ENCODE data around the gene MAP2K5.

Gene MAP2K5

DNA sequence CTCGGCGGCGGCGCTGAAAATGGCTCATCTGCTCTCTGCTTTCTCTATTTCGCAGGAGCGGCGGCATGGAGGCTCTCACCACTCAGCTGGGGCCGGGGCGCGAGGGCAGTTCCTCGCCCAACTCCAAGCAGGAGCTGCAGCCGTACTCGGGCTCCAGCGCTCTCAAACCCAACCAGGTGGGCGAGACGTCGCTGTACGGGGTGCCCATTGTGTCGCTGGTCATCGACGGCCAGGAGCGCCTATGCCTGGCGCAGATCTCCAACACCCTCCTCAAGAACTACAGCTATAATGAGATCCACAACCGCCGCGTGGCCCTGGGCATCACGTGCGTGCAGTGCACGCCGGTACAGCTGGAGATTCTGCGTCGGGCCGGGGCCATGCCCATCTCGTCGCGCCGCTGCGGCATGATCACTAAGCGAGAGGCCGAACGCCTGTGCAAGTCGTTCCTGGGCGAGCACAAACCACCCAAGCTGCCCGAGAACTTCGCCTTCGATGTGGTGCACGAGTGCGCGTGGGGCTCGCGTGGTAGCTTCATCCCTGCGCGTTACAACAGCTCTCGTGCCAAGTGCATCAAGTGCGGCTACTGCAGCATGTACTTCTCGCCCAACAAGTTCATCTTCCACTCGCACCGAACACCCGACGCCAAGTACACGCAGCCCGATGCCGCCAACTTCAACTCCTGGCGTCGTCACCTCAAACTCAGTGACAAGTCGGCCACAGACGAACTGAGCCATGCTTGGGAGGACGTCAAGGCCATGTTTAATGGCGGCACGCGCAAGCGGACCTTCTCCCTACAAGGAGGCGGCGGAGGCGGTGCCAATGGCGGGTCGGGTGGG is 283.6 kb downstream of the MAP2K5 start:
- DNase-seq (ENCODE audit: low read depth): no peak

DNA sequence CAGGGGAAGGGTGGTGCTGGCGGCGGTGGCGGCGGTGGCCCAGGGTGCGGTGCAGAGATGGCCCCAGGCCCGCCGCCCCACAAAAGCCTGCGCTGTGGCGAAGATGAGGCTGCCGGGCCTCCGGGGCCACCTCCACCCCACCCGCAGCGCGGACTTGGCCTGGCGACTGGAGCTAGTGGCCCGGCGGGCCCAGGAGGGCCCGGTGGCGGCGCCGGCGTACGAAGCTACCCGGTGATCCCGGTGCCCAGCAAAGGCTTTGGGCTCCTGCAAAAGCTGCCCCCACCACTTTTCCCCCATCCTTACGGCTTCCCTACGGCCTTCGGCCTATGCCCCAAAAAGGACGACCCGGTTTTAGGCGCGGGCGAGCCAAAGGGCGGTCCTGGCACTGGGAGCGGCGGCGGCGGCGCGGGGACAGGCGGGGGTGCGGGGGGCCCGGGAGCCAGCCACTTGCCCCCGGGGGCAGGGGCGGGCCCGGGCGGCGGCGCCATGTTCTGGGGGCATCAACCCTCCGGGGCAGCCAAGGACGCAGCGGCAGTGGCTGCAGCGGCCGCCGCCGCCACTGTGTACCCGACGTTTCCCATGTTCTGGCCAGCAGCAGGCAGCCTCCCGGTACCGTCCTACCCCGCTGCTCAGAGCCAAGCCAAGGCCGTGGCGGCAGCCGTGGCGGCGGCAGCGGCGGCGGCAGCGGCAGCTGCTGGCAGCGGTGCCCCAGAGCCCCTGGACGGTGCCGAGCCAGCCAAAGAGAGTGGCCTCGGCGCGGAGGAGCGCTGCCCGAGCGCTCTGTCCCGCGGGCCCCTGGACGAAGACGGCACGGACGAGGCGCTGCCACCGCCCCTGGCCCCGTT is 284.4 kb downstream of the MAP2K5 start:
- DNase-seq (ENCODE audit: low read depth): no peak

DNA sequence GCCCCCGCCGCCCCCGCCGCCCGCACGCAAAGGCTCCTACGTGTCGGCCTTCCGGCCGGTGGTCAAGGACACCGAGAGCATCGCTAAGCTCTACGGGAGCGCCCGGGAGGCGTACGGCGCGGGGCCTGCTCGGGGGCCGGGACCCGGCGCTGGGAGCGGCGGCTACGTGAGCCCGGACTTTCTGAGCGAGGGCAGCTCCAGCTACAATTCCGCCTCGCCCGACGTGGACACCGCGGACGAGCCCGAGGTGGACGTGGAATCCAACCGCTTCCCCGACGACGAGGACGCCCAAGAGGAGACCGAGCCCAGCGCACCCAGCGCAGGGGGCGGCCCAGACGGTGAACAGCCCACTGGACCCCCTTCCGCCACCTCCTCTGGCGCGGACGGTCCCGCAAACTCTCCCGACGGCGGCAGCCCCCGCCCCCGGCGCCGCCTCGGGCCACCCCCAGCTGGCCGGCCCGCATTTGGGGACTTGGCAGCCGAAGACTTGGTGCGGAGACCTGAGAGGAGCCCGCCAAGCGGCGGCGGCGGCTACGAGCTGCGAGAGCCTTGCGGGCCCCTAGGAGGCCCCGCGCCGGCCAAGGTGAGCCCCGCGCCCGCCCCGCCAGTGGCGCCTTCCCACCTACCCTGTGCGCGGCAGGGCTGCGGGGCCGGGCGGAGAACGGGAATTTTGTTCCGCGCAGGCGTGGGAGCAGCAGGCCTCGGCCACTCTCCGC is 285.2 kb downstream of the MAP2K5 start:
- no peak for DNase-seq (ENCODE audit: low read depth)

DNA sequence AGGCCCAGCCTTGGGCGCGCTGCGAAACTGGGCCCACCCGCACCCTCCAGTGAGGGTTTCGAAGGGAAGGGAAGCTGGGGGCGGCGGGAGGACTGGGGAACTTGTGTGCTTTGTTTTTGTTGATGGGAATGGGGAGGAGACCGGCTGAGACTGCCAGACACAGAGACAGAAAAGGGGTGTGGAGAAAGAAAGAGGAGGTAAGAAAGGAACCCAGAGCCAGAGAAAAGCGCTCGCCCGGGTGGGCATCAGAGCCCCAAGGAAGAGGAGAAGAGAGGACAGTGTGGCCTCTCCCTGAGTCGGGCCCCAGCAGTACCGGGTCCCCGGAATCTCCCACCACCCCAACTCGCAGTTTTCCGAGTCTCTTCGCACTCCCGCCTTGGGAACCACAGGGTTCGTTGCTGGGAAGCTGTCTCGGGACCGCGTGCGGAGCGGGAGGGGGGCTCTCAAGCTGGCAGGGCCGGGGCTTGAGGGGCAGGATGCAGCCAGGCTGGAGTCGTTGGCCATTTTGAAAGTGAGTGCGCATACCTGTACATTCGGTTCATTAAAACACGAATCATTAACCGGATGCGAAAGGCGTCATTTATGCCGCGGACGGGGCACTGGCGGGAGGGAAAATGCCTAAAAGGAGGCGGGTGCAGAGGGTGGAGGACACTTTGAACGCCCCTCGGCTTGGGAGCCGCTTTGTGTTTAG is 285.9 kb downstream of the MAP2K5 start:
- no peak for DNase-seq (ENCODE audit: low read depth)

DNA sequence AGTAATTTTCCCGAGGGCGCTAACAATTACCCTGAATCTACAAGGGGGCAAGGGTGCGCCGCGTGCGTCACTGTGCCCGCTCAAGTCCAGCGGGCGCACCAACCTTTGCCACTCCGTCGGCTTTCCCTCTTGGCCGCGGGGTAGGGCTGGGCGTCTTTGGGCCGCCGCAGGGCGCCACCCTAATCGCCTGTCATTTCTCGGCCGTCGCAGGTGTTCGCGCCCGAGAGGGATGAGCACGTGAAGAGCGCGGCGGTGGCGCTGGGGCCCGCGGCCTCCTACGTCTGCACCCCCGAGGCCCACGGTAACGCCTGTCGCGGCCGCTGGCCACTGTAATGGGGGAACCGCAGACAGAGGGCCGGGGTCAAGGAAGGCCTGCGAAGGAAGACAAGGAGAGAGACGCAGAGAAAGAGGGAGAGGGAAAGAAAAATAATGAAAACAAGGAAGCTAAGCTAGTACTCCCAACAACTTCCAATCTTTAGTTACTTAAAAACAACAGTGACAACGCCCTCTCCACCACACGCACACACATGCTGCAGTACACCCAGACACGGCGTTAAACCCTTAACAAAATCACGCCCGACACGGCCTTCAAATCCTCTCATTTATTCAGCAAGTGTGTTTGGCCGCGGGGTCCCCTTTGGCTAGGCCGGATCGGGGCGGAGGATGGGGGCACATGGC is 286.6 kb downstream of the MAP2K5 start:
- DNase-seq (ENCODE audit: low read depth): no peak

DNA sequence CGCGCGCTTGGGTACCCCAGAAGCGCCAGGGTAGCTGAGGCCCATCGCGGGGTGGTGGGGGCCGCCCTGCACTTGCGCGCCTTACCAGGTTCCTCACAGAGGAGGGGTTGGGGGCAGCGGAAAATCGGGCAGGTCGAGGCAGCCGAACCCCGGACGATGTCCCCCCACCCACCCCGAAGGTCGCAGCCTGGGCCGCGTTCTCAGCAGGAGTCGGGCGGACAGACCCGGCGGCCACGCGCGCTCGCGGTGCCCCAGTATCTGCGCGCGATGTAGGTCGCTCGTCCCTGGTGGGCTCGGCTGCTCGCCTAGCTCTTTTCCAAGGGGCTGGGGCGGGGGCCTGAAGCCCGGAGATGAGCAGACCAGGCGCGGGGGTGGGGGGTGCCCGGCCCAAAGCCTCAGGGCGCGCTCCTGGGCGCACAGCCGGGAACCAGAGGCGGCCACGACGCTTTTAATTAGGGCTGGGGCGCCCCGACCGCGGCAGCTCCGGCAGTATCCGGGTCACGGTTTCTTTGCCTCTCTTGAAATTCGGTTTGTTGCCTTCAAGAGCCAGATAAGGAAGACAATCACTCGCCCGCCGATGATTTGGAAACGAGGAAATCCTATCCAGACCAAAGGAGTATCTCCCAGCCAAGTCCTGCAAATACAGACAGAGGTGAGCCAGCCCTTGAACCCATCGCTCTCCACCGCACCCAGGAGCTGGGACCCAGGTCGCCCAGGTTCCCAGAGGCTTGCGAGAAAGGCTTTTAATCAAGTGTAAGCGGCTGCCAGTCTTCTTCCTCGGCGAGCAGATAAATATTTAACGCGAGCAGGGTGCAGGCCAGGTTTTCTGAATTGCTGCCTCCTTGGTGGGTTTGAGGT is 287.4 kb downstream of the MAP2K5 start:
- DNase-seq (ENCODE audit: low read depth): no peak

DNA sequence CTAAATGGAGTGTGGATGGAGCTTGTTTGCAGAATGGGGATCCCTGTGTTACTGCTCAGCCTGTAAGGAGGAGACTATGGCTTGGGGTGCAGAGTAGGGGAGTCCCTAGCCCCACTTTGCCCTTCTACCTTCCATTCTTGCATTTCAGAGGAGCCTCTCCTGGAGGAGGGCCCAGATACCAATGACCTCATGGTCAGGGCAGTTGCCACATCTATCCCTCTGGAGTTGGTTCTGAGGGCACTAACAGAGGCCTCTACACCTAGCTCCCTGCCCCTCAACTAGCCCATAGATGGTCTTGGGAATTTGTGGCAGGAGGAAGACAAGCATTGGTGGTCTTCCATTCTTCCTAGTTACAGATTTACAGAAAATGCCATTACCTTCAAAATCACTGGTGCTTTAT is 288.9 kb downstream of the MAP2K5 start:
- no peak for DNase-seq (ENCODE audit: low read depth)

DNA sequence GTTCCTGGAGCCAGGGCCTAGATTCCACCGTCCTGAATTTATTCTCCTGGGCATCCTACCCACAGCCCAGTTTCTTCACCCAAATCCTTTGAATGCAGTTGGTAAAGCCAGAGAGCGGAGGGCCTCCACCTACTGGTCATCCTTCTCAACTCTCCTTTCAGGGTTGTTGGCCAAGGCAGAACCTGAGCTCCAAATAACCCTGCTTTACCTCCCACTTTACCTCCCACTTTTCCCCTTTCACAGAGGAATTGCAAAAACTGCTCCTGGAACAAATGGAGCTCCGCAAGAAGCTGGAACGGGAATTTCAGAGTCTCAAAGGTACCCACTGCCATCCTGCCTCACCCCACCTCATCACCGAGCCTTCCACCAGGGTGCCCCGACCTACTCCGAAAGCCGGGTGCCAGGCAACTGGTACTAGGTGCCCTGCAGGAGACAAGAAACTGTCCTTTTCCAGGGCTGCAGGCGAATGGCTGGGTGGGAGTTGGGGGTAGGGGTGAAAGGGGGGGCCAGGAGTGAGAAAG is 289.6 kb downstream of the MAP2K5 start:
- DNase-seq (ENCODE audit: low read depth): no peak

DNA sequence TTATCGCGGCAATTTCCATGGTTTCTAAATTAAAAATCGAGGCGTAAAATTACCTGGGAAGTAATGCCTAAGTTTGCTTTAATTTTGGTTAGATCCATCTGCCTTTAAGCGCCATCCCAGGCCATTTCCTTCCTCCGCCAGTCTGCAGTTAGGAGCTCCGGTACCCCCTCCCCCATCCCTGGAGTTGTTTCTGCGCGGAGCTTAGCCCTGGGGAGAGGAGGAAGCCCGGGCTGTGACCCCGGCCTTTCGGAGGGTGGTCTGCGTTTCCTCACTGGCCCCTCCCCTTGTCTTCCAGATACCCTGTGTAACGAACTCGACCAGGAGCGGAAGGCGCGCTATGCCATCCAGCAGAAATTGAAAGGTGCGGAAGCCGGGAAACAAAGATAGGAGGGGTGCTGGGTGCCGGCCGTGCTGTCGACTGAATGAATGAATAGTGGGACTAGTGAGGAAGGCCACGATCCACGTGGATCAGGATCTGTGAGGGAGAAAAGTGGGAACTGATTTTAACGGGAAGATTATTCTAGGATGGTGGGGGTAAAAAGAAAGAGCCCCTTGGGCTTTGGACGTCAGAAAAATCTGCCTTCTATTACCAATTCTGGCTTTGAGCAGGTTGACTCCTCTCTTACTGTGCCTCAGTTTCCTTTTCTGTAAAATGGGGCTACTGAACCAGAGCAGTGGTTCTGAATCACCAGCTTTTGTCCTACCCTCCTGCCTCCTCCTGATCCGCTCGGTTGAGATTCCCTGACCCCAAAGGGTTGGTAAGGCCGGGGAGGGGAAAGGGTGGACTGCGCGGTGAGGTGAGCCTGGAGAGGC is 290.6 kb downstream of the MAP2K5 start:
- no peak for DNase-seq (ENCODE audit: low read depth)

DNA sequence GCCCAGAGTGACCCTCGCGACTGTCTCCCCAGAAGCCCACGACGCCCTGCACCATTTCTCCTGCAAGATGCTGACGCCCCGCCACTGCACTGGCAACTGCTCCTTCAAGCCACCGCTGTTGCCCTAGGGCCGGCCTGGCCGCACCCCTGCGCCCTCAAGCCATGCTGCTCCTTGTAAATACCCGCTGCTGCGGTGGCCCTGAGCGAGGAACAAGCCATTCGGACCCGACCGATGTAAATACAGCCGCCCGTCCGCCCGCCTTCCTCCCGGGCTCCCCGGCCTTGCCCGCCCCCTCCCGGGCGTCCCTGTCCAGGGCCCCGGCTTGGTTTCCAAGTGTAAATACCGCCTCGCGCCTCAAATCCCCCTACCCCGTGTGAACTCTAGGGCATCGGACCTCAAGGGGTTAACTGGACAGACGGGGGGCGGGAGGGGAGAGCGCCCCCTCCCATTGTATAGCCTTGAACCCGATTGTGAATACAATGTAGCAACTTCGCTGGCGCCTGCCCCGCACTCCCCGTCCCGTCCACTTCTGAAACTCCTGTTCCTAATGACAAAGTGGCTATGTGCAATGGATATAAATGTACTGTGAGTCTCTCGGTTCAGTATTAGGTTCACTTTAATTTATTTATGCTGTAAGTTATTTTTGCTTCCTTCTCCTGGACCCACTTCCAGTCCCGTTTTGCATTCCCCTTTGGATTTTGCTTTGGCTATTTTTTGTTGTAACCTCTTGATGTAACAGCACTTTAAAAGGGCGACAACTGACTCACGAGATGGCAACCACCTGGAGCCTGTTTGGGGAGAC is 291.4 kb downstream of the MAP2K5 start:
- DNase-seq (ENCODE audit: low read depth): no peak

DNA sequence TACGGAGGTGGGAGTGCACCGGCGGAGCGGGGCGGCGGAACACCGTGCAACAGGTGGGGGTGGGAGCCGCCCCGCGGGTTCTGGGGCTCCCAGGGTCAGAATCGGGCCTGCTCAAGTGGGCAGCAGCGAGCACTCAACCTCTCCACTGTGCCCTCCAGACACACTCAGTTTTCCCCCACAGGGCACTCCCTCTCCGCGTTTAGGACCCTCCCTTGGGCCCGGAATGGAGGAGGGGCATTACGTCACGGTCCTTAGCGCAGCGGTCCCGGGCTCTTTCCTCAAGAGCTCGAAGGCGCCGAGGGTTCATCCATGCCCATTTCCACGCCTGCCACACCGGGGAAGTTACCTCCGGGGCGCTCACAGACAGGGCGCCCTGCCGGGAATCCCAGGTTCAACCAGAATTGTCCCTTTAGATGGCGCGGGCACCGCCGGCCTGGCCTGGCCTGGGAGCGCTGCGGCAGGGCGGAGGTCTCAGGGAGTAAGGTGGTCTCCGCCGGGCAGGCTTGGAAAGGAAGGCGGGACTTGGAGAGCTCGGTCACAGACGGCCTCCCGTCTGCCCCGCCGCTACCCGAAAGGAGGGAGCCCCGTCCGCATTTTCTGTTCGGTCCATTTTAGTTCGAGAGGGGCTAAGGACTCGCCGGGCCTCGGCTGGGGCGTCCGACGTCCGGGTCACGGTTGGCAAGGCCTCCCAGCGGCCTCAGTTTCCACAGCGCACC is 292.2 kb downstream of the MAP2K5 start:
- DNase-seq (ENCODE audit: low read depth): no peak

DNA sequence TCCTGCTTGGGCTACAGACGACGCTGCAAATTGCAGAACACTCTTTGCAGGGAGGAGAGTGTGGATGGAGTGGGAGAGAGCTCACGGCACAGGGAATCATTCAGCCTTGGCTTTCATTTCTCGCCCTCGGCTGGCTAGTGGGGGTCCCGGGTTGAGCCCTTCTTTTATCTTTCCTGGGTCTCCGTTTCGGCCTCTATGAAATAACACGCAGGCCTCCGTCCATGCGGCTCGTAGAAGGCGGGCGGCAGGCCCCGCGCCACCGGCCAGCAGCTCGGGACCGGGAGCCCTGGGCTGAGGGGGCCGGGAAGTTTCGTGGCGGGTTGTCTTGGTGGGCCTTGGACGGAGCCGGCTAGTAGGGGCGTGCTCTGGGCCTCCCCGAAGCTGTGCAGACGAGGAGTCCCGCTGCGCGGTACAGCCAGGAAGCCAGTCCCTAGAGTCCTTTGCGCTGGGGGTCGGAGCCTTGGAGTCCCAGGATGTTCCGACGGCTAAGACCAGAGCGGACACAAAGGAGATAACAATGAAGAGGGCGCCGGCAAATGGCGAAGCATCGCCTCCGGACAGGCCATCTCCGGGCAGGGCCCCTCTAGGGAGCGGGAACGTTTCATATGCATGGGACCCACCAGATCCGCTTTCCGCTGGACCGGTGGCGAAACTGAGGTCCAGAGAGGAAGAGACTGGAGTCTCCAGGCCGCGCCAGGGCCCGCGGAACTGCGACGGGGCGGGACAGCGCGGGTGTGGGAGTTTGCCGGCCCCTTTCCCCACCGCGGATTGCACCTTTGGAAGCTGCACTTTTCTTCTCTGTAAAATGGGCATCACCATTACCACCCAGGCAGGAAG is 293.0 kb downstream of the MAP2K5 start:
- no peak for DNase-seq (ENCODE audit: low read depth)

DNA sequence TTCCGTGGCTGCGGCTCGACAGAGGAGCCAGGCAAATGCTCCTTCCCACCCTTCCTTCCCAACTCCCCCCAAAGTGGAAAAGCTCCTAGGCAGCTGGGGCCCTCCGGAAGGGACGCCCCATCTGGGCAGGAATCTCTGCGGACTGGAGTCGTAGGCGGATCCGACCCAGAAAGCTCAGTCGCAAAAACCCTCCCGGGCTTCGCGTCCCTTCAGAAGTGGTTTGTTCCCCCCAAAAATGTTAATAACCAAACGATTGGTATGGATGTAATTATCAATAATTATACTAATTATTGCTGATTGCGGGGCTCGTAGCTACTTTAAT is 293.6 kb downstream of the MAP2K5 start:
- no peak for DNase-seq (ENCODE audit: low read depth)

DNA sequence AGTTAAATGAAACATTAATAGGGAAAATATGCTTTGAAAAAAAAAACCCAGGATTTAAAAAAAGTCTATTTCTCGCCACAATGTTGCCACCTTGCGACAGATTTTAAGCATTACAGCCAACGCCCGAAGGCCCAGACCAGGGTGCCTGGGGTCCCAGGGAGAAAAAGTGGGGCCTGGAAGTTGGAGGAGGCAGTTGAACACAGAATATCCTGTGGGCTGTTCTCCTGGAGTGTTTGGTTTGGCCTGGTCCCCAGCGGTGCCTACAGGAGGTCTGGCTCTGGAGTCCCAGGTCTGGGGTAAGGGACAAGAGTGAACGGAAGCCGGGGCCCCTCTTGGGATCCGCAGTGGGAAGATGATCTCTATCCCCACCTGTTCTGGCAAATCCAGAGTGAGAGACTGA is 294.0 kb downstream of the MAP2K5 start:
- no peak for DNase-seq (ENCODE audit: low read depth)

DNA sequence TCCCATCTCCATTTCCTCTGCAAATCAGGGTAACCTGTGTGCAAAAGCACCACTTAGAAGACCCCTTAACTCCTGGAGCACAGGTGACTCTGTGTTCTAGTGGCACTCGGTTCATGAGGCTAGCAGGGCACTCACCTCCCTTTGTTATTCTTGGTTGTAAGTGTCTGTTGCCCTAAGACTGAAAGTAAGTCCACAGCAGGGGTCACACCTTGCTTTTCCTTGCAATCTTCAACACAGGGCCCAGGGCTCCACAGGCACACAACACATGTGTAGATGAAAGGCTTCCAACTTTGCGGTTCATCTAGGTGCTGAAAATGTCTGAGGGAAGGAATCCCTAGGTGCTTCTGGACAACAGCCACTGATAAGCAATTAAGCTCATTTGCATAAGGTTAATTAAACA is 294.5 kb downstream of the MAP2K5 start:
- DNase-seq (ENCODE audit: low read depth): no peak

DNA sequence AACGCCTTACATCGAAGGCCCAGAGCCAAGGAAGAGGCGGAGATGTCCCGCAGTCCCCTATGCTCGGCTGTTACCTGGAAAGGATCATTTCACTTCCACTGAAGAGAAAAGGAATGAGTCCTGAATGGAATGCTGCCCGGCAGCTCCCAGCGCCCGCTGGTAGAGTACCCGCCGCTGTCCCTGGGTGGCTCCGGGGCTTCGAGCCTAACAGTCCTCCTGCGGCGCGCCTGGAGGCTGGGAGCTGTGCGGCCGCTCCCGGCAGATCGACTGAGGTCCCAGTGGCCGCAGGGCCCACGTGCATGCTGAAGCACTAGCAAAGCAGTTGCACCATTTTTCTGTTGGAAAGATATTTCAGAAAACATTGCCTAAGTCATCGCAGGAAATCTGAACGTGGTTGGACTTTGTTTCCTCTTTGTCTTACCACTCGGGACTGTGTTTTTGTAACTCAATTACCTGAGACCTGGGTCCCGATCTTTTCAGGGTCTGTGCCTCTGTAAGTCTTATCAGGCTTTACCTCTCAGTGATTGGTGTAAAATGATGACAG is 296.4 kb downstream of the MAP2K5 start:
- no peak for DNase-seq (ENCODE audit: low read depth)

DNA sequence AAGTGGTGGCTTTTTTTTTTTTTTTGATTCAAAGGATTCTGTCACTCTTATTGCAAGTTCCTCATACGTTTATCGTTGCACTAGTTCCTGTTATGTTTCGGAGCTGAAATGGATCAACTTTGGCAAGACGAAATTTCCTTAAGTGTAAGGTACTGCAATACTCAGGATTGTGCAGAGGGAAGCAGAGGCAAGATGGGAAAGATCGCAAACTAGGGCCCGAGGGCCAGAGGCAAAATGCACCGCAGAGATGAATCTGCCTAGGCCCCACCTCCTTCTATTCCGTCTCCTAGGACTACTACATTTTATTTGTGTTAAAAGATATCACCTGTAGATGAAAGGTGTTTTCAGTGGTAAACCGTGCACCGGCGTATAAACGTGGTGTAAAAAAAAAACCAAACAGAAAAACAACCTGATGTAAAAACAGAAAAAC is 297.0 kb downstream of the MAP2K5 start:
- DNase-seq (ENCODE audit: low read depth): no peak

Measured in activated T-helper 9 cell treated with anti-CD3 and anti-CD28 coated beads, Interleukin-2, amount 50 U/mL, for 16 hours (primary cell).